ENCODE data around the gene TMTC2.

TMTC2 gene

GRCh38 chr12:82954064-82954463, 267.4 kb downstream of the TMTC2 start:
- Histone ChIP-seq H3K36me3 (ENCODE audit: control insufficient read depth in 2 of 2, insufficient read depth in 2 of 2, low read length in 2 of 2) (no peaks in the 10 kb centered on the region), H3K27ac (ENCODE audit: low read length) (no peak overlapping the region), H3K4me1 (ENCODE audit: control insufficient read depth, insufficient read depth, low read length) (no peaks in the 10 kb centered on the region)

GRCh38 chr12:82954572-82954971, 267.9 kb downstream of the TMTC2 start:
- Histone ChIP-seq H3K4me3 (ENCODE audit: low read length in 2 of 2) (no peak overlapping the region), H3K4me1 (ENCODE audit: control insufficient read depth, insufficient read depth, low read length) (no peaks in the 10 kb centered on the region), H3K27me3 (ENCODE audit: control insufficient read depth in 1 of 2, insufficient read depth in 2 of 2, low read length in 2 of 2) (no peaks in the 10 kb centered on the region), H3K36me3 (ENCODE audit: control insufficient read depth in 2 of 2, insufficient read depth in 2 of 2, low read length in 2 of 2) (no peaks in the 10 kb centered on the region), H3K9me3 (ENCODE audit: control insufficient read depth in 2 of 2, low read length in 2 of 2) (no peaks in the 10 kb centered on the region), H3K9ac (ENCODE audit: low read length in 2 of 2) (no peak overlapping the region), H3K27ac (ENCODE audit: low read length) (no peak overlapping the region)

More at GRCh38 chr12:82954064-82954463, 267.4 kb downstream of the TMTC2 start:
- no peaks in the 10 kb centered on the region for H3K9me3 ChIP-seq (ENCODE audit: control insufficient read depth in 2 of 2, low read length in 2 of 2)
- no peak overlapping the region for H3K4me3 ChIP-seq (ENCODE audit: low read length in 2 of 2)
- H3K9ac ChIP-seq (ENCODE audit: low read length in 2 of 2), result no peak overlapping the region
- H3K27me3 ChIP-seq (ENCODE audit: control insufficient read depth in 1 of 2, insufficient read depth in 2 of 2, low read length in 2 of 2), result no peaks in the 10 kb centered on the region

- Histone ChIP-seq H3K9me3 (ENCODE audit: control insufficient read depth in 2 of 2, low read length in 2 of 2) (no peaks in the 10 kb centered on the region), H3K4me1 (ENCODE audit: control insufficient read depth, insufficient read depth, low read length) (no peaks in the 10 kb centered on the region), H3K27me3 (ENCODE audit: control insufficient read depth in 1 of 2, insufficient read depth in 2 of 2, low read length in 2 of 2) (no peaks in the 10 kb centered on the region), H3K9ac (ENCODE audit: low read length in 2 of 2) (no peak overlapping the region), H3K4me3 (ENCODE audit: low read length in 2 of 2) (no peak overlapping the region), H3K27ac (ENCODE audit: low read length) (no peak overlapping the region), H3K36me3 (ENCODE audit: control insufficient read depth in 2 of 2, insufficient read depth in 2 of 2, low read length in 2 of 2) (no peaks in the 10 kb centered on the region)
Observed at GRCh38 chr12:82955043-82955442, 268.3 kb downstream of the TMTC2 start.

GRCh38 chr12:82958966-82959365, 272.3 kb downstream of the TMTC2 start:
- no peaks in the 10 kb centered on the region for H3K9me3 ChIP-seq (ENCODE audit: control insufficient read depth in 2 of 2, low read length in 2 of 2)
- no peaks in the 10 kb centered on the region for H3K27me3 ChIP-seq (ENCODE audit: control insufficient read depth in 1 of 2, insufficient read depth in 2 of 2, low read length in 2 of 2)
- H3K9ac ChIP-seq (ENCODE audit: low read length in 2 of 2), result no peak overlapping the region
- H3K36me3 ChIP-seq (ENCODE audit: control insufficient read depth in 2 of 2, insufficient read depth in 2 of 2, low read length in 2 of 2), result no peaks in the 10 kb centered on the region
- no peak overlapping the region for H3K4me3 ChIP-seq (ENCODE audit: low read length in 2 of 2)
- H3K4me1 ChIP-seq (ENCODE audit: control insufficient read depth, insufficient read depth, low read length), result no peaks in the 10 kb centered on the region
- no peak overlapping the region for H3K27ac ChIP-seq (ENCODE audit: low read length)

- H3K36me3 ChIP-seq (ENCODE audit: control insufficient read depth in 2 of 2, insufficient read depth in 2 of 2, low read length in 2 of 2), result no peaks in the 10 kb centered on the region
- no peaks in the 10 kb centered on the region for H3K27me3 ChIP-seq (ENCODE audit: control insufficient read depth in 1 of 2, insufficient read depth in 2 of 2, low read length in 2 of 2)
- no peak overlapping the region for H3K4me3 ChIP-seq (ENCODE audit: low read length in 2 of 2)
- no peak overlapping the region for H3K27ac ChIP-seq (ENCODE audit: low read length)
- no peaks in the 10 kb centered on the region for H3K4me1 ChIP-seq (ENCODE audit: control insufficient read depth, insufficient read depth, low read length)
- H3K9me3 ChIP-seq (ENCODE audit: control insufficient read depth in 2 of 2, low read length in 2 of 2), result no peaks in the 10 kb centered on the region
- no peak overlapping the region for H3K9ac ChIP-seq (ENCODE audit: low read length in 2 of 2)
Observed at GRCh38 chr12:82959821-82960220, 273.1 kb downstream of the TMTC2 start.

GRCh38 chr12:82961835-82962234, 275.1 kb downstream of the TMTC2 start:
- H3K4me1 ChIP-seq (ENCODE audit: control insufficient read depth, insufficient read depth, low read length), result no peaks in the 10 kb centered on the region
- H3K9me3 ChIP-seq (ENCODE audit: control insufficient read depth in 2 of 2, low read length in 2 of 2), result no peaks in the 10 kb centered on the region
- no peak overlapping the region for H3K4me3 ChIP-seq (ENCODE audit: low read length in 2 of 2)
- H3K27me3 ChIP-seq (ENCODE audit: control insufficient read depth in 1 of 2, insufficient read depth in 2 of 2, low read length in 2 of 2), result no peaks in the 10 kb centered on the region
- H3K27ac ChIP-seq (ENCODE audit: low read length), result no peak overlapping the region
- peaks cover 0 to 2% of the 10 kb centered on the region in 2 donors for H3K36me3 ChIP-seq (ENCODE audit: control insufficient read depth in 2 of 2, insufficient read depth in 2 of 2, low read length in 2 of 2)
- no peak overlapping the region for H3K9ac ChIP-seq (ENCODE audit: low read length in 2 of 2)

GRCh38 chr12:82963956-82964355, 277.2 kb downstream of the TMTC2 start:
- Histone ChIP-seq H3K4me3 (ENCODE audit: low read length in 2 of 2) (no peak overlapping the region), H3K4me1 (ENCODE audit: control insufficient read depth, insufficient read depth, low read length) (no peaks in the 10 kb centered on the region), H3K9me3 (ENCODE audit: control insufficient read depth in 2 of 2, low read length in 2 of 2) (no peaks in the 10 kb centered on the region), H3K36me3 (ENCODE audit: control insufficient read depth in 2 of 2, insufficient read depth in 2 of 2, low read length in 2 of 2) (peaks cover 0 to 2% of the 10 kb centered on the region in 2 donors), H3K9ac (ENCODE audit: low read length in 2 of 2) (no peak overlapping the region), H3K27me3 (ENCODE audit: control insufficient read depth in 1 of 2, insufficient read depth in 2 of 2, low read length in 2 of 2) (no peaks in the 10 kb centered on the region), H3K27ac (ENCODE audit: low read length) (no peak overlapping the region)

- H3K27ac ChIP-seq (ENCODE audit: low read length), result no peak overlapping the region
- no peak overlapping the region for H3K9ac ChIP-seq (ENCODE audit: low read length in 2 of 2)
Observed at GRCh38 chr12:82964446-82964845, 277.7 kb downstream of the TMTC2 start.

GRCh38 chr12:82966001-82966559, 279.4 kb downstream of the TMTC2 start:
- Histone ChIP-seq H3K4me3 (ENCODE audit: low read length in 2 of 2) (no peak overlapping the region), H3K9me3 (ENCODE audit: control insufficient read depth in 2 of 2, low read length in 2 of 2) (no peaks in the 10 kb centered on the region), H3K4me1 (ENCODE audit: control insufficient read depth, insufficient read depth, low read length) (no peaks in the 10 kb centered on the region), H3K9ac (ENCODE audit: low read length in 2 of 2) (no peak overlapping the region), H3K27ac (ENCODE audit: low read length) (no peak overlapping the region), H3K36me3 (ENCODE audit: control insufficient read depth in 2 of 2, insufficient read depth in 2 of 2, low read length in 2 of 2) (peaks cover 0 to 2% of the 10 kb centered on the region in 2 donors), H3K27me3 (ENCODE audit: control insufficient read depth in 1 of 2, insufficient read depth in 2 of 2, low read length in 2 of 2) (no peaks in the 10 kb centered on the region)

More at GRCh38 chr12:82964446-82964845, 277.7 kb downstream of the TMTC2 start:
- peaks cover 0 to 2% of the 10 kb centered on the region in 2 donors for H3K36me3 ChIP-seq (ENCODE audit: control insufficient read depth in 2 of 2, insufficient read depth in 2 of 2, low read length in 2 of 2)
- H3K4me1 ChIP-seq (ENCODE audit: control insufficient read depth, insufficient read depth, low read length), result no peaks in the 10 kb centered on the region
- no peaks in the 10 kb centered on the region for H3K27me3 ChIP-seq (ENCODE audit: control insufficient read depth in 1 of 2, insufficient read depth in 2 of 2, low read length in 2 of 2)
- H3K9me3 ChIP-seq (ENCODE audit: control insufficient read depth in 2 of 2, low read length in 2 of 2), result no peaks in the 10 kb centered on the region
- H3K4me3 ChIP-seq (ENCODE audit: low read length in 2 of 2), result no peak overlapping the region

- Histone ChIP-seq H3K9me3 (ENCODE audit: control insufficient read depth in 2 of 2, low read length in 2 of 2) (no peaks in the 10 kb centered on the region), H3K36me3 (ENCODE audit: control insufficient read depth in 2 of 2, insufficient read depth in 2 of 2, low read length in 2 of 2) (peaks cover 0 to 2% of the 10 kb centered on the region in 2 donors), H3K27me3 (ENCODE audit: control insufficient read depth in 1 of 2, insufficient read depth in 2 of 2, low read length in 2 of 2) (no peaks in the 10 kb centered on the region), H3K4me1 (ENCODE audit: control insufficient read depth, insufficient read depth, low read length) (no peaks in the 10 kb centered on the region), H3K27ac (ENCODE audit: low read length) (no peak overlapping the region), H3K4me3 (ENCODE audit: low read length in 2 of 2) (no peak overlapping the region), H3K9ac (ENCODE audit: low read length in 2 of 2) (no peak overlapping the region)
Observed at GRCh38 chr12:82968631-82969367, 282.1 kb downstream of the TMTC2 start.

GRCh38 chr12:82970614-82971013, 283.9 kb downstream of the TMTC2 start:
- Histone ChIP-seq H3K4me3 (ENCODE audit: low read length in 2 of 2) (no peak overlapping the region), H3K4me1 (ENCODE audit: control insufficient read depth, insufficient read depth, low read length) (no peaks in the 10 kb centered on the region), H3K27me3 (ENCODE audit: control insufficient read depth in 1 of 2, insufficient read depth in 2 of 2, low read length in 2 of 2) (no peaks in the 10 kb centered on the region), H3K9ac (ENCODE audit: low read length in 2 of 2) (no peak overlapping the region), H3K9me3 (ENCODE audit: control insufficient read depth in 2 of 2, low read length in 2 of 2) (no peaks in the 10 kb centered on the region), H3K27ac (ENCODE audit: low read length) (no peak overlapping the region), H3K36me3 (ENCODE audit: control insufficient read depth in 2 of 2, insufficient read depth in 2 of 2, low read length in 2 of 2) (peaks cover 0 to under 1% of the 10 kb centered on the region in 2 donors)
